HuH-7 (cell line): ENCODE measurements around the gene RYR2.

Experiments used
- DNase-seq: peaks from one replicate; pipeline ENCODE4 v3.0.0; 2011; ENCODE audit warnings: low spot score

The RYR2 gene

GRCh38 chr1:237032029-237032428 is 10.0 kb upstream of the RYR2 start:
- DNase-seq: no peak

- DNase-seq: no peak
These were observed 8.9 kb upstream of the RYR2 start for GRCh38 chr1:237033061-237033460.

GRCh38 chr1:237033804-237034203 is 8.2 kb upstream of the RYR2 start:
- no peak for DNase-seq

GRCh38 chr1:237035759-237036158 is 6.2 kb upstream of the RYR2 start:
- DNase-seq: no peak

GRCh38 chr1:237038211-237038610 is 3.8 kb upstream of the RYR2 start:
- no peak for DNase-seq

- DNase-seq: no peak
These were observed 1.2 kb upstream of the RYR2 start for GRCh38 chr1:237040823-237041222.

- no peak for DNase-seq
These were observed 556 bp upstream of the RYR2 start for GRCh38 chr1:237041461-237041794.

GRCh38 chr1:237042526-237042891 is 525 bp downstream of the RYR2 start:
- no peak for DNase-seq

- no peak for DNase-seq
These were observed 1.1 kb downstream of the RYR2 start for GRCh38 chr1:237042892-237043576.

GRCh38 chr1:237043846-237044636 is 2.1 kb downstream of the RYR2 start:
- no peak for DNase-seq

- no peak for DNase-seq
These were observed 3.5 kb downstream of the RYR2 start for GRCh38 chr1:237045278-237046016.

- DNase-seq: no peak
These were observed 6.8 kb downstream of the RYR2 start for GRCh38 chr1:237048803-237049202.

- no peak for DNase-seq
These were observed 8.2 kb downstream of the RYR2 start for GRCh38 chr1:237050185-237050584.

- DNase-seq: no peak
These were observed 8.9 kb downstream of the RYR2 start for GRCh38 chr1:237050915-237051314.

- no peak for DNase-seq
These were observed 12.3 kb downstream of the RYR2 start for GRCh38 chr1:237054313-237054712.

- DNase-seq: no peak
These were observed 16.5 kb downstream of the RYR2 start for GRCh38 chr1:237058470-237058869.

GRCh38 chr1:237059244-237059643 is 17.3 kb downstream of the RYR2 start:
- no peak for DNase-seq

- DNase-seq: no peak
These were observed 21.0 kb downstream of the RYR2 start for GRCh38 chr1:237062976-237063375.

GRCh38 chr1:237065903-237066302 is 23.9 kb downstream of the RYR2 start:
- no peak for DNase-seq

GRCh38 chr1:237070519-237070918 is 28.5 kb downstream of the RYR2 start:
- no peak for DNase-seq

- no peak for DNase-seq
These were observed 29.8 kb downstream of the RYR2 start for GRCh38 chr1:237071641-237072420.

GRCh38 chr1:237074371-237075117 is 32.6 kb downstream of the RYR2 start:
- DNase-seq: no peak
